GM12873 (cell line): ENCODE results near the gene PTH1R.

Experiments used
- TF ChIP-seq, protein P1 (sequence below): IDR thresholded peaks from 2 replicates; pipeline ENCODE4 v1.5.1; 2012; ENCODE audit warnings: low read depth, mild to moderate bottlenecking, moderate library complexity, low read length, control low read depth; ENCODE audit not compliant: insufficient read depth; ENCODE audit errors: missing control alignments

The PTH1R gene

DNA sequence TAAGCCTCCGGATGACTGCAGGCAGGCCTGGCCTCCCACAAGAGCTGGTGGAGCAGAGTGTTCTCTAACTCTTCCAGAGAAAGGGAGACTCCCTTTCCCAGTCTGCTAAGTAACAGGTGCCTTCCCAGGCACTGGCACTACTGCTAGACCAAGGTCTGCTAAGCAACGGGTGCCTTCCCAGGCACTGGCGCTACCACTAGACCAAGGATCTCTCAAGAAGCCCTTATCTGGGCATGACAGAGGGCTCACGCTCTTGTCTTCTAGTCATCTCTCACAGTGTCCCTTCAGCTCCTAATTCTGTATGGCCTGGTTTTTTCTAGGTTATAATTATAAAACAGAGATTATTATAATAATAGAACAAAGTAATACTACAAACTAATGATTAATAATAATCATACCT lies 42.0 kb upstream of the PTH1R start:
- TF ChIP-seq, protein P1, sequence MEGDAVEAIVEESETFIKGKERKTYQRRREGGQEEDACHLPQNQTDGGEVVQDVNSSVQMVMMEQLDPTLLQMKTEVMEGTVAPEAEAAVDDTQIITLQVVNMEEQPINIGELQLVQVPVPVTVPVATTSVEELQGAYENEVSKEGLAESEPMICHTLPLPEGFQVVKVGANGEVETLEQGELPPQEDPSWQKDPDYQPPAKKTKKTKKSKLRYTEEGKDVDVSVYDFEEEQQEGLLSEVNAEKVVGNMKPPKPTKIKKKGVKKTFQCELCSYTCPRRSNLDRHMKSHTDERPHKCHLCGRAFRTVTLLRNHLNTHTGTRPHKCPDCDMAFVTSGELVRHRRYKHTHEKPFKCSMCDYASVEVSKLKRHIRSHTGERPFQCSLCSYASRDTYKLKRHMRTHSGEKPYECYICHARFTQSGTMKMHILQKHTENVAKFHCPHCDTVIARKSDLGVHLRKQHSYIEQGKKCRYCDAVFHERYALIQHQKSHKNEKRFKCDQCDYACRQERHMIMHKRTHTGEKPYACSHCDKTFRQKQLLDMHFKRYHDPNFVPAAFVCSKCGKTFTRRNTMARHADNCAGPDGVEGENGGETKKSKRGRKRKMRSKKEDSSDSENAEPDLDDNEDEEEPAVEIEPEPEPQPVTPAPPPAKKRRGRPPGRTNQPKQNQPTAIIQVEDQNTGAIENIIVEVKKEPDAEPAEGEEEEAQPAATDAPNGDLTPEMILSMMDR, result no peak

DNA sequence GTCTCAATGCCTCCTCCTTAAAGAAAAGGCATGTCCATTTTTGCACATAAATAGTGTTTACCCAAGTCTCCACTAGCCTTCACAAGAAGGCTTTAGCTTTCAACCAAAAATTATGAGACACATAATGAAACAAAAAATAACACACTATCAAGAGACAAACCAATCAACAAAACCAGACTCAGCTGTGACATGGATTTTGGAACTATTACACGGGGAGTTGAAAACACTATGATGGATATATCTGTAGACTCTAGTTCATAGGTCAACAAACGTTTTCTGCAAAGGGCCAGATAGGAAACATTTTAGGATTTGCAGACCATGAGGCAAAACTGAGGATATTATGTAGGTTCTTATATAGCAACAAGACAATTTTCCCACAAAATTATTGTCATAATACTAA lies 39.2 kb upstream of the PTH1R start:
- TF ChIP-seq, protein P1, result no peak

DNA sequence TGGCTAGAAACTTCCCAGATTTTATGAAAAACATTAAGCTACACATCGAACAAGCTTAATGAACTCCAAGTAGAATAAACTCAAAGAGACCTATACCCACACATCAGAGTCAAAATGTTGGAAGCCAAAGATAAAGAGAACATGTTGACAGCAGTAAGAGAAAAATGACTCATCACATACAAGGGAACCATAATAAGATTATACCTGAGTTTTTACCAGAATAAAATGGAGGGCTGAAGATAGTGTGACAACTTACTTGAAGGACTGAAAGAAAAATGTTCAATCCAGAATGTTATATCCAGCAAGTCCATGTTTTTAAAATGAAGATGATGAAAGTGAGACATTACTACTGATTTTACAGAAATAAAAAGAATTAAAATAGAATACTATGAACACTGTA lies 37.0 kb upstream of the PTH1R start:
- TF ChIP-seq, protein P1, result no peak

DNA sequence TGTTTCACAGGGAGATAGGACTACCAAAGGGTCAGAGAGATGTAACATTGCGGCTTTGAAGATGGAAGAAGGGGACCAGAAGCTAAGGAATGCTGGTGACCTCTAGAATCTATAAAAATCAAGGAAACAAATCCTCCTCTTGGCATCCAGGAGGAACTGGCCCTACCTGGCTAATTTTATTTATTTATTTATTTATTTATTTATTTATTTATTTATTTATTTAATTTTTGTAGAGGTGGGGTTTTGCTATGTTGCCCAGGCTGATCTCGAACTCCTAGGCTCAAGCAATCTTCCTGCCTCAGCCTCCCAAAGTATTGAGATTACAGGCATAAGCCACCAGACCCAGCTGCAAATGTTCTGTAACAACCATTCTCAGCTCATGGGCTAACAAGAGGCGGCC lies 34.0 kb upstream of the PTH1R start:
- TF ChIP-seq, protein P1, result no peak

DNA sequence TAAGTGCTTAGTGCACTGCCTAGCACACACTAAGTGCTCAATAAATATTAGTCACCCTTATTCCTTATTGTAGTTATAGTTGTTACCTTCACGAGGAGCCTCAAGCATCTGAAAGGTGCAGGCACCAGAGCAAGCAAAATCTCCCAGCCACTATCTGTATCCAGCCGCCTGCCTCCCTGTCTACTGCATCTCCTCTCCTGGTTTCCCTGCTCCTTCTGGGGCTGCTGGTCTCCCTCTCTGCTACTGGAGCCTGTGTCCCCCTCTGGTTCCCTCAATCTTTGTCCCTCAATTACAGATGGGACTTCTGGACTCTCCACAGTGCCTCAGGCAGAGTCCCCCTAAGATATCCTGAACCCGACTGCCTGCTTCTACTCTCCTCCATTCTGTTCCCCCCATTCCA lies 33.1 kb upstream of the PTH1R start:
- TF ChIP-seq, protein P1, result no peak

DNA sequence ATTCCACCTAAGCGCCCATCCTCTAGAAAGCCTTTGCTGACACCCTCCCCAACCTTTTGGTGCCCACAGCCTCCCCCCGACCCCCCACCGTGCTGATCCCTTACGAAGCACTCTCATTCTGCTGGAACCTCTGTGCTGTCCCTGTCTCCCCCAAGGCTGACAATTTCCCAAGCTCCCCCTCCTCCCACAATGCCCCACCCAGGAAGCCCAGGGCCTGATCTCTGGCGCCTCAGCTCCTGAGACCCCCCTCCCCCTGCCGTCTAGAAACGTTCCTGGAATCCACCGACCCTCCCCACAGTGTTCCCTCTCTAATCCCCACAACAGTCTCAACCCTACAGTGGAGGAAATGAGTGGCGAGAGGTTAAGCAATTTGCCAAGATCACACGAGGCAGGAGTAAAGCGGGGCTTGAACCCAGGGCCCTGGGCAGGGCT lies 32.6 kb upstream of the PTH1R start:
- TF ChIP-seq, protein P1, result no peak

DNA sequence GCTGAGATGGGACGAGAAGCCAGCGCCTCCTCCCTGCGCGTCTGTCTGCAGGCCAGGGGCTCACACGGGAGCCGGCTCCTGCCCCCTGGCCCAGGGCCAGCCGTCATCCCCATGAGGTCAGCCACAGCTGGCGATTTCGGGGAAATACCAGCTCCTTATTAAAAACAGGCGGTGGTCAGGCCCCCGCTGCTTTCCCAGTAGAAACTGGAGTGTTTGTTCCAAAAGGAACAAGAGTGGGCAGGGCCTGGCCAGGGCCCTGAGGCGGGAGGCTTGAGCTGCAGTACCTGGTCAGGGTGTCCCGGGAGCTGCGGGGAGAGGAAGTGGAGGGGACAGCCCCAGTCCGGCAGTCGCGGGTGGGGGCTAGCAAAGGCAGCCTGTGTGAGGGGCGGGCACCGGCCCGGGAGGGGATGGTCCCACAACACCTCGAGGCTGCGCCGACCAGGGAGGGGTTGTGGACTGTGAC lies 32.1 kb upstream of the PTH1R start:
- TF ChIP-seq, protein P1, result no peak
